RKO (cell line): ENCODE data around the gene C3orf49.

Experiments
- DNase-seq: peaks from one replicate; pipeline ENCODE4 v3.0.0-alpha.2; 2016; ENCODE audit warnings: low spot score

C3orf49 gene

GRCh38 chr3:63851287-63851686, 32.2 kb downstream of the C3orf49 start:
- no peak for DNase-seq

- no peak for DNase-seq
These were observed 34.0 kb downstream of the C3orf49 start for GRCh38 chr3:63853106-63853505.

GRCh38 chr3:63855333-63855940, 36.3 kb downstream of the C3orf49 start:
- no peak for DNase-seq

GRCh38 chr3:63857311-63857710, 38.2 kb downstream of the C3orf49 start:
- no peak for DNase-seq

GRCh38 chr3:63860776-63861175, 41.7 kb downstream of the C3orf49 start:
- DNase-seq = no peak

- no peak for DNase-seq
These were observed 42.2 kb downstream of the C3orf49 start for GRCh38 chr3:63861306-63861705.

GRCh38 chr3:63862804-63863149, 43.7 kb downstream of the C3orf49 start:
- peak; percentile 28 for DNase-seq

- peak; percentile 51 for DNase-seq
These were observed 44.3 kb downstream of the C3orf49 start, which contains the start of the genes ATXN7 and THOC7 for GRCh38 chr3:63863150-63864007. Gene ATXN7 (plus strand): TSS chr3:63863867. CDS start chr3:63912599, 48,732 bp downstream. Gene THOC7 (minus strand): TSS chr3:63863805. CDS start chr3:63863790, 15 bp downstream.

GRCh38 chr3:63864008-63864964, 45.2 kb downstream of the C3orf49 start:
- DNase-seq = peak; percentile 40

GRCh38 chr3:63864965-63865327, 45.8 kb downstream of the C3orf49 start:
- no peak for DNase-seq

GRCh38 chr3:63867225-63867624, 48.1 kb downstream of the C3orf49 start:
- no peak for DNase-seq

GRCh38 chr3:63869940-63870614, 51.0 kb downstream of the C3orf49 start:
- peak; percentile 9 for DNase-seq

GRCh38 chr3:63870615-63871005, 51.5 kb downstream of the C3orf49 start:
- no peak for DNase-seq

GRCh38 chr3:63872135-63872924, 53.2 kb downstream of the C3orf49 start:
- DNase-seq = peak; percentile 62

- no peak for DNase-seq
These were observed 55.7 kb downstream of the C3orf49 start for GRCh38 chr3:63874769-63875168.

GRCh38 chr3:63875510-63875909, 56.4 kb downstream of the C3orf49 start:
- DNase-seq = no peak

- DNase-seq = no peak
These were observed 57.2 kb downstream of the C3orf49 start for GRCh38 chr3:63876260-63876659.

GRCh38 chr3:63877737-63878393, 58.8 kb downstream of the C3orf49 start:
- DNase-seq = no peak

- no peak for DNase-seq
These were observed 59.4 kb downstream of the C3orf49 start for GRCh38 chr3:63878394-63879060.

GRCh38 chr3:63880653-63881052, 61.6 kb downstream of the C3orf49 start:
- no peak for DNase-seq
